GM10248 (cell line): Measurements from ENCODE around the gene SLC22A1.

Experiments
- CTCF ChIA-PET: fragments of 300-600 bp; sonication (Branson Sonifier 250); formaldehyde crosslinking; extraction: SDS; loops from one replicate; lab custom pipeline; 2021; ENCODE audit warnings: antibody characterized with exemption; lab: Yijun Ruan, JAX
- POLR2A ChIA-PET: fragments of 350-650 bp; sonication (Branson Sonifier 250); formaldehyde crosslinking; extraction: SDS; loops from one replicate; lab custom pipeline; 2020; ENCODE audit warnings: antibody characterized with exemption; lab: Yijun Ruan, JAX
- DNase-seq: peaks from one replicate; pipeline ENCODE4 v3.0.0; 2012; ENCODE audit errors: extremely low spot score
- CTCF ChIP-seq: IDR thresholded peaks from 2 replicates; pipeline ENCODE4 v1.5.1; 2012; ENCODE audit warnings: mild to moderate bottlenecking, low read depth; ENCODE audit errors: extremely low read depth, missing control alignments, control extremely low read depth

SLC22A1 gene

DNA sequence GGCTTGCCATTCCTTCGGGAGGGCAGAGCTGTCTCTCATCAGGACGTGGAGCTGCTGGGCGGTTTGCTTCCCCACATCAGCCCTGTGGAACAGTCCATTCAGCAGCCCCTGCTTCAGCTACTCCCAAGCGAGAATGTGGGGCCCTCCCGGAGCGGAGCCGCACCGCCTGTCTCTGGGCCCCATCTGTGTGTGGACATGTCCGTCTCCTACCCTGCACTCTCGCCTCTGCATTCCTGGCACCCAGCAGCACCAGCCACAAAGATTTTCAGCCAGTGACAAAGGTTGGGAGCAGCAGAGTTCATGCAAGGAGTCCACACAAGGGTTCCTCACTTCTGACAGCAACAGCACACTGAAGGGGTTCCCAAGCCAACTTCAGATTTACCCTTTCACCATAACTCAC is 29.0 kb upstream of the SLC22A1 start:
- DNase-seq, result no peak
- no peak for TF ChIP-seq CTCF
- ChIA-PET POLR2A (no interaction called here), CTCF (interaction anchor here (1.1 to 1.4 kb wide), 2 partner anchors 9 to 46 kb away, joined by 3 read pairs; no protein-coding TSS in a partner anchor)

DNA sequence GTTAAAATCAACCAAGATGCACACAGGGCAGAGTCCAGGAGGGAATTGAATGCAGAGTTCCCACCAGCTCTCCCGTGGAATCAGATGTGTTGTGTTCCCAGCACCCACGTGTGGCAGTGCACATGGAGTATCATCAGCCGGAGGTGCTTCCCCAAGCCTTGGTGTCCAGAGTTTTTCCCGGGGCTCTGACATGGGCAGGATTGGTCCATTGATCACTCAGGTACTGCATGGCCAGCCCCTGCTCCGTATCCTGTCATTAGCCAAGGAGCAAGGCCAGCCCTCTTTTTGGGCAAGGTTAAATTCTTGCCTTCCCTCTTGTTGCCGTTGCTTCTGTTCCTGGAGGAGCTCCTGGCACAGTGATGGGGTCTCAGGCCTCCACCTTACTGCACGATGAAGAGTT is 28.6 kb upstream of the SLC22A1 start:
- no peak for DNase-seq
- ChIA-PET POLR2A (no interaction called here), CTCF (interaction anchor here (1.1 to 1.4 kb wide), 2 partner anchors 9 to 46 kb away, joined by 3 read pairs; no protein-coding TSS in a partner anchor)
- no peak for TF ChIP-seq CTCF

- DNase-seq, result no peak
- no peak for TF ChIP-seq CTCF
- ChIA-PET CTCF (no interaction called here), POLR2A (no interaction called here)
Observed at GRCh38 chr6:160093946-160094345, 27.7 kb upstream of the SLC22A1 start.

GRCh38 chr6:160095146-160095845 is 26.3 kb upstream of the SLC22A1 start:
- CTCF ChIA-PET, result interaction anchor here (1.3 kb wide), 1 partner anchor 26 kb away, joined by 3 read pairs; the partner anchor contains the start of gene SLC22A1
- no peak for TF ChIP-seq CTCF
- POLR2A ChIA-PET, result no interaction called here
- no peak for DNase-seq

GRCh38 chr6:160101277-160102205 is 20.1 kb upstream of the SLC22A1 start:
- ChIA-PET POLR2A (no interaction called here), CTCF (interaction anchor here (1.0 to 1.2 kb wide), 2 partner anchors 9 to 238 kb away, joined by 3 read pairs; no protein-coding TSS in a partner anchor)
- no peak for DNase-seq
- no peak for TF ChIP-seq CTCF

- ChIA-PET POLR2A (no interaction called here), CTCF (interaction anchor here (0.9 to 1.2 kb wide), 3 partner anchors 10 to 239 kb away, joined by 3 to 4 read pairs (median 3); no protein-coding TSS in a partner anchor)
- no peak for DNase-seq
- TF ChIP-seq CTCF, result no peak
Observed at GRCh38 chr6:160102399-160102798, 19.2 kb upstream of the SLC22A1 start.
